Smooth muscle cell (in vitro differentiated cells): ENCODE results near the gene APC. TPM values are rescaled to one million over a fixed set of nuclear protein-coding genes. Genes with fewer than 3 reads are reported as not detected.

ENCODE experiments used
- DNase-seq: peaks from one replicate; lab custom pipeline; 2025; ENCODE audit not compliant: unreplicated experiment; lab: John Stamatoyannopoulos, UW
- H2AFZ ChIP-seq: fragments of 200-600 bp; sonication (generic); 2 replicates; pipeline ENCODE4 v1.6.0; 2016; ENCODE audit warnings: antibody characterized with exemption, low read depth, mild to moderate bottlenecking
- H3F3A ChIP-seq: fragments of 200-600 bp; sonication (generic); 2 replicates; pipeline ENCODE4 v1.6.0; 2017; ENCODE audit warnings: antibody characterized with exemption, low read depth
- H3K27ac ChIP-seq: fragments of 200-600 bp; sonication (generic); 2 replicates; pipeline ENCODE4 v1.5.1; 2016; ENCODE audit warnings: low read depth, mild to moderate bottlenecking
- H3K27me3 ChIP-seq: fragments of 200-600 bp; sonication (generic); 2 replicates; pipeline ENCODE4 v1.6.1; 2016; ENCODE audit warnings: low read depth, mild to moderate bottlenecking
- H3K36me3 ChIP-seq: fragments of 200-600 bp; sonication (generic); 2 replicates; pipeline ENCODE4 v1.5.1; 2016; ENCODE audit warnings: low read depth
- H3K4me1 ChIP-seq: fragments of 200-600 bp; sonication (generic); 2 replicates; pipeline ENCODE4 v1.5.1; 2016; ENCODE audit warnings: low read depth
- H3K4me2 ChIP-seq: fragments of 200-600 bp; sonication (generic); 2 replicates; pipeline ENCODE4 v1.6.0; 2016; ENCODE audit warnings: mild to moderate bottlenecking
- H3K4me3 ChIP-seq: fragments of 200-600 bp; sonication (generic); 2 replicates; pipeline ENCODE4 v1.5.1; 2016; ENCODE audit warnings: mild to moderate bottlenecking
- H3K79me2 ChIP-seq: fragments of 200-600 bp; sonication (generic); 2 replicates; pipeline ENCODE4 v1.6.0; 2016; ENCODE audit warnings: low read depth, mild to moderate bottlenecking
- H3K9ac ChIP-seq: fragments of 200-600 bp; sonication (generic); 2 replicates; pipeline ENCODE4 v1.6.0; 2016; ENCODE audit warnings: low read depth
- H3K9me3 ChIP-seq: fragments of 200-600 bp; sonication (generic); replicated peaks from 2 replicates; pipeline ENCODE4 v1.5.1; 2016; ENCODE audit warnings: low read depth
- H4K20me1 ChIP-seq: fragments of 200-600 bp; sonication (generic); 2 replicates; pipeline ENCODE4 v1.6.0; 2016; ENCODE audit warnings: low read depth
- WGBS: methylation state at CpG from one replicate; pipeline ENCODE4 v1.1.7; 2016; ENCODE audit warnings: low lambda C conversion rate; 5-methylcytosine and 5-hydroxymethylcytosine counted together
- polyA plus RNA-seq: library from polyadenylated mRNA; unstranded; fragments of >200 nt; fragmentation: Nextera tagmentation; extraction: Ambion mirVana; gene quantifications from 2 replicates; pipeline ENCODE4 v1.2.1, GENCODE V29; 2016
- total RNA-seq: library from RNA; depleted of rRNA; stranded (reverse); fragments of >200 nt; gene quantifications from 2 replicates; pipeline ENCODE4 v1.2.3, GENCODE V29; 2014
- TF ChIP-seq, protein P1 (sequence below): fragments of 200-600 bp; sonication (generic); IDR thresholded peaks from 2 replicates; pipeline ENCODE4 v1.5.1; 2017; ENCODE audit warnings: borderline replicate concordance, mild to moderate bottlenecking, antibody characterized with exemption; ENCODE audit not compliant: insufficient read depth, poor library complexity, severe bottlenecking

The APC gene
- total and polyA plus RNA-seq, 2 experiments from 2014 or later = 9.1 to 36.7 TPM

DNA sequence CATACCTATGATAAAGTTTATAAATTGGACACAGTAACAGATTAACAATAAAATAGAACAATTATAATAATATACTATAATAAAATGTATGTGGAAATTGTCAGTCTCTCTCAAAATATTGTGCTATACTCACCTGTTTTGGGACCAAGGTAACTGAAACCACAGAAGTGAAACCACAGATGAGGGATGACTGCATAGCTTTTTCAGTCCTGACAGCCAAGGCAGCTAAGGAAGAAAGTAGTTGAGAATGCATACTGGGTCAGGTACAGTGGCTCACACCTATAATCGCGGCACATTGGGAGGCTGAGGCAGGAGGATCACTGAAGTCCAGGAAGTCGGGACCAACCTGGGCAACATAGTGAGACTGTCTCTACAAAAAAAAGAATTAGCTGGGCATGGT, 132.3 kb downstream of the APC start:
- no peak overlapping the region for H3K27ac ChIP-seq
- peaks cover 13% of the 10 kb centered on the region for H4K20me1 ChIP-seq
- H3K27me3 ChIP-seq = no peaks in the 10 kb centered on the region
- 96% methylated on average over 3 of the region's 3 CpGs for WGBS
- no peaks in the 10 kb centered on the region for H3K9me3 ChIP-seq
- peaks cover 14% of the 10 kb centered on the region for H3K36me3 ChIP-seq
- DNase-seq = no peak
- H3K4me1 ChIP-seq = no peaks in the 10 kb centered on the region
- H3K4me2 ChIP-seq = no peak overlapping the region
- peaks cover 7% of the 10 kb centered on the region for H3K79me2 ChIP-seq
- H3K9ac ChIP-seq = no peak overlapping the region
- H2AFZ ChIP-seq = no peak overlapping the region
- TF ChIP-seq, protein P1, sequence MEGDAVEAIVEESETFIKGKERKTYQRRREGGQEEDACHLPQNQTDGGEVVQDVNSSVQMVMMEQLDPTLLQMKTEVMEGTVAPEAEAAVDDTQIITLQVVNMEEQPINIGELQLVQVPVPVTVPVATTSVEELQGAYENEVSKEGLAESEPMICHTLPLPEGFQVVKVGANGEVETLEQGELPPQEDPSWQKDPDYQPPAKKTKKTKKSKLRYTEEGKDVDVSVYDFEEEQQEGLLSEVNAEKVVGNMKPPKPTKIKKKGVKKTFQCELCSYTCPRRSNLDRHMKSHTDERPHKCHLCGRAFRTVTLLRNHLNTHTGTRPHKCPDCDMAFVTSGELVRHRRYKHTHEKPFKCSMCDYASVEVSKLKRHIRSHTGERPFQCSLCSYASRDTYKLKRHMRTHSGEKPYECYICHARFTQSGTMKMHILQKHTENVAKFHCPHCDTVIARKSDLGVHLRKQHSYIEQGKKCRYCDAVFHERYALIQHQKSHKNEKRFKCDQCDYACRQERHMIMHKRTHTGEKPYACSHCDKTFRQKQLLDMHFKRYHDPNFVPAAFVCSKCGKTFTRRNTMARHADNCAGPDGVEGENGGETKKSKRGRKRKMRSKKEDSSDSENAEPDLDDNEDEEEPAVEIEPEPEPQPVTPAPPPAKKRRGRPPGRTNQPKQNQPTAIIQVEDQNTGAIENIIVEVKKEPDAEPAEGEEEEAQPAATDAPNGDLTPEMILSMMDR = no peak
- no peak overlapping the region for H3K4me3 ChIP-seq
- peaks cover 4% of the 10 kb centered on the region for H3F3A ChIP-seq

DNA sequence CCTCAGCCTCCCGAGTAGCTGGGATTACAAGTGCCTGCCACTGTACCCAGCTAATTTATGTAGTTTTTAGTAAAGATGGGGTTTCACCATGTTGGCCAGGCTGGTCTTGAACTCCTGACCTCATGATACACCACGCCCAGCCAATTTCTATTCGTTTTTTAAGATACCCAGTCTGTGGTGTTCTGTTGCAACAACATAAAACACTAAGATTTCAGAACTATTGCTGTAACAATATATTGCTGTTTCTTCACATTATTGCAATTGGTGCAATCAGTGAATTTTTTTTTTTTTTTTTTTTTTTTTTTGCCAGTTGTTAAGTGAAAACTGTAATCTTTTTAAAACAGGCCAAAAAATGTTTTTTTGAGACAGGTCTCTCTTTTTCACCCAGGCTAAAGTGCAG, 133.3 kb downstream of the APC start:
- H3K9me3 ChIP-seq = no peaks in the 10 kb centered on the region
- H3K27me3 ChIP-seq = no peaks in the 10 kb centered on the region
- no peaks in the 10 kb centered on the region for H3K4me1 ChIP-seq
- no peak overlapping the region for H3K4me3 ChIP-seq
- H3K79me2 ChIP-seq = no peaks in the 10 kb centered on the region
- no peak overlapping the region for H2AFZ ChIP-seq
- WGBS = 64% methylated on average over 3 of the region's 3 CpGs
- H3K27ac ChIP-seq = no peak overlapping the region
- no peak overlapping the region for H3K4me2 ChIP-seq
- peaks cover 14% of the 10 kb centered on the region for H3K36me3 ChIP-seq
- peaks cover 13% of the 10 kb centered on the region for H4K20me1 ChIP-seq
- TF ChIP-seq, protein P1 = no peak
- no peak for DNase-seq
- H3F3A ChIP-seq = peaks cover 5% of the 10 kb centered on the region
- H3K9ac ChIP-seq = no peak overlapping the region

DNA sequence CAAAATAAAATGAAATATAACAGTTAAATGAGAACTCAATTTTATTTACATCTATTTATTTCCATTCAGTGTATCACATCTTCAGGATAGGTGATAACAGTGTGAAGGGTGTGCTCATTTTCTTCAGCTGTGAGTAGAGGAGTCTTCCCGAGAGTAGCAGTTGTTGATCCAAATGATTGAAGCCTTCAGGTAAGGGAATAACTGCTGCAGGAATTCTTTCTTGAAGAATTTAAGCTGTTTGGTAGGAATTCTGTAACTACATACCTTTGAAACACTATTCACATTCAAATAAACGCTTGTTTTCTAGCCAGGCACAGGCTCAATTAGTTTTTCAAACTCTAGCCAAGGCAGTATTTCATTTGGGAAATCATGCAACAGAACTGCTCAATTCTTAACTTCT, 138.7 kb downstream of the APC start:
- H3K9ac ChIP-seq = no peak overlapping the region
- TF ChIP-seq, protein P1 = no peak
- H3K4me2 ChIP-seq = no peak overlapping the region
- WGBS = 62% methylated on average over 2 of the region's 2 CpGs
- H3K36me3 ChIP-seq = no peaks in the 10 kb centered on the region
- peaks cover 30% of the 10 kb centered on the region for H3F3A ChIP-seq
- no peaks in the 10 kb centered on the region for H3K9me3 ChIP-seq
- no peak for DNase-seq
- H3K79me2 ChIP-seq = no peaks in the 10 kb centered on the region
- H3K4me1 ChIP-seq = peaks cover 5% of the 10 kb centered on the region
- H3K4me3 ChIP-seq = no peak overlapping the region
- H4K20me1 ChIP-seq = peaks cover 39% of the 10 kb centered on the region
- no peaks in the 10 kb centered on the region for H3K27me3 ChIP-seq
- H2AFZ ChIP-seq = no peak overlapping the region
- peak overlapping the region; percentile 10 for H3K27ac ChIP-seq

DNA sequence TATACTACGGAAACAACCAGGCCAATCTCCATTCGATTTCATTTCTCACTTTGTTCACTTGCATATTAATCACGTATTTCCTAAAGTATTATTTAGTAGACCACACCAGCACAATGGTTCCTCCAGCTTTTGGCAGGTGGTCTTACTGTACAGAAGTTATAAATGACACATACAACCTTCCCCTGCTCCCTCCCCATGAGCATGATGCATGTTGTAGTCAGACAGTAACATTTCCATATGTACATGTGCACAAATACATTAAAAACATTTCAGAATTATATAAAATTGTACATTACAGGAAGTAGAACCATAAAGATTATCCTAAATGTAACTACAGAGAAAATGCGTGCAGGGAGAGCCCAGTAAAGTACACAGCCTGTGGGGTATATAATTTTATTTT, 140.4 kb downstream of the APC start:
- Histone ChIP-seq H3K9me3 (no peaks in the 10 kb centered on the region), H3K79me2 (no peaks in the 10 kb centered on the region), H3K36me3 (no peaks in the 10 kb centered on the region), H3K9ac (no peak overlapping the region), H3K27ac (peak overlapping the region; percentile 78), H3F3A (peaks cover 31% of the 10 kb centered on the region), H3K4me2 (no peak overlapping the region), H2AFZ (no peak overlapping the region), H3K4me3 (no peak overlapping the region), H3K4me1 (peaks cover 5% of the 10 kb centered on the region), H3K27me3 (no peaks in the 10 kb centered on the region), H4K20me1 (peaks cover 50% of the 10 kb centered on the region)
- WGBS = 67% methylated on average over 4 of the region's 4 CpGs
- no peak for DNase-seq
- TF ChIP-seq, protein P1 = no peak
